ENCODE results near the gene KIF26B.
"Not testable (repeated sequence)": the region's sequence is repeated elsewhere in the genome, so short reads cannot be mapped to it uniquely, and the experiment has no call there.

The KIF26B gene

GRCh38 chr1:245356891-245357585 lies 202.3 kb downstream of the KIF26B start:
- no peak for DNase-seq (ENCODE audit: low spot score)

GRCh38 chr1:245359101-245359680 lies 204.4 kb downstream of the KIF26B start:
- DNase-seq (ENCODE audit: low spot score): not testable (repeated sequence)

- DNase-seq (ENCODE audit: low spot score): no peak
These were observed 206.3 kb downstream of the KIF26B start for GRCh38 chr1:245361065-245361464.

GRCh38 chr1:245361951-245362350 lies 207.2 kb downstream of the KIF26B start:
- DNase-seq (ENCODE audit: low spot score): no peak

GRCh38 chr1:245363461-245364200 lies 208.8 kb downstream of the KIF26B start:
- DNase-seq (ENCODE audit: low spot score): no peak

GRCh38 chr1:245365095-245366020 lies 210.6 kb downstream of the KIF26B start:
- no peak for DNase-seq (ENCODE audit: low spot score)

- DNase-seq (ENCODE audit: low spot score): no peak
These were observed 212.1 kb downstream of the KIF26B start for GRCh38 chr1:245366886-245367285.

- no peak for DNase-seq (ENCODE audit: low spot score)
These were observed 215.5 kb downstream of the KIF26B start for GRCh38 chr1:245370175-245370825.

- no peak for DNase-seq (ENCODE audit: low spot score)
These were observed 216.3 kb downstream of the KIF26B start for GRCh38 chr1:245370905-245371581.

GRCh38 chr1:245373131-245373530 lies 218.3 kb downstream of the KIF26B start:
- no peak for DNase-seq (ENCODE audit: low spot score)

- DNase-seq (ENCODE audit: low spot score): no peak
These were observed 221.1 kb downstream of the KIF26B start for GRCh38 chr1:245375789-245376460.

- DNase-seq (ENCODE audit: low spot score): no peak
These were observed 223.1 kb downstream of the KIF26B start for GRCh38 chr1:245377854-245378253.

GRCh38 chr1:245378311-245378722 lies 223.5 kb downstream of the KIF26B start:
- DNase-seq (ENCODE audit: low spot score): no peak

- DNase-seq (ENCODE audit: low spot score): no peak
These were observed 224.0 kb downstream of the KIF26B start for GRCh38 chr1:245378745-245379144.

GRCh38 chr1:245380790-245381535 lies 226.2 kb downstream of the KIF26B start:
- no peak for DNase-seq (ENCODE audit: low spot score)

- DNase-seq (ENCODE audit: low spot score): no peak
These were observed 228.2 kb downstream of the KIF26B start for GRCh38 chr1:245382981-245383380.

- no peak for DNase-seq (ENCODE audit: low spot score)
These were observed 228.9 kb downstream of the KIF26B start for GRCh38 chr1:245383396-245384330.

GRCh38 chr1:245386297-245386971 lies 231.6 kb downstream of the KIF26B start:
- no peak for DNase-seq (ENCODE audit: low spot score)
